Mucosa of rectum (tissue), 2 donors: Measurements from ENCODE around the gene TIMP1.
A peak's percentile ranks its signal among the peaks of the same experiment; 100 is the strongest.

Source experiments
- H3K27ac ChIP-seq, 2 donors: one replicate each; pipeline ENCODE4 v1.7.0; 2013; ENCODE audit warnings: inconsistent platforms in 2 of 2, low read depth in 2 of 2, low read length in 2 of 2
- H3K27me3 ChIP-seq, 2 donors: one replicate each; pipeline ENCODE4 v1.7.0; 2013; ENCODE audit warnings: low read length in 2 of 2; ENCODE audit not compliant: control insufficient read depth in 2 of 2, insufficient read depth in 2 of 2
- H3K36me3 ChIP-seq, 2 donors: one replicate each; pipeline ENCODE4 v1.7.0; 2013; ENCODE audit warnings: low read length in 2 of 2; ENCODE audit not compliant: control insufficient read depth in 2 of 2, insufficient read depth in 2 of 2
- H3K4me1 ChIP-seq, 2 donors: one replicate each; pipeline ENCODE4 v1.7.0; 2013; ENCODE audit warnings: low read length in 2 of 2, mild to moderate bottlenecking in 1 of 2; ENCODE audit not compliant: control insufficient read depth in 2 of 2, insufficient read depth in 2 of 2
- H3K4me3 ChIP-seq, 2 donors: one replicate each; pipeline ENCODE4 v1.7.0; 2013; ENCODE audit warnings: low read length in 2 of 2
- H3K9ac ChIP-seq, 2 donors: one replicate each; pipeline ENCODE4 v1.7.0; 2013; ENCODE audit warnings: low read length in 2 of 2, low read depth in 1 of 2, mild to moderate bottlenecking in 1 of 2
- H3K9me3 ChIP-seq, 2 donors: one replicate each; pipeline ENCODE4 v1.7.0; 2013; ENCODE audit warnings: low read length in 2 of 2; ENCODE audit not compliant: control insufficient read depth in 2 of 2
- donor health status: healthy.
- donor health status: Normal muscosa, but diverticular disease.

Gene TIMP1

DNA sequence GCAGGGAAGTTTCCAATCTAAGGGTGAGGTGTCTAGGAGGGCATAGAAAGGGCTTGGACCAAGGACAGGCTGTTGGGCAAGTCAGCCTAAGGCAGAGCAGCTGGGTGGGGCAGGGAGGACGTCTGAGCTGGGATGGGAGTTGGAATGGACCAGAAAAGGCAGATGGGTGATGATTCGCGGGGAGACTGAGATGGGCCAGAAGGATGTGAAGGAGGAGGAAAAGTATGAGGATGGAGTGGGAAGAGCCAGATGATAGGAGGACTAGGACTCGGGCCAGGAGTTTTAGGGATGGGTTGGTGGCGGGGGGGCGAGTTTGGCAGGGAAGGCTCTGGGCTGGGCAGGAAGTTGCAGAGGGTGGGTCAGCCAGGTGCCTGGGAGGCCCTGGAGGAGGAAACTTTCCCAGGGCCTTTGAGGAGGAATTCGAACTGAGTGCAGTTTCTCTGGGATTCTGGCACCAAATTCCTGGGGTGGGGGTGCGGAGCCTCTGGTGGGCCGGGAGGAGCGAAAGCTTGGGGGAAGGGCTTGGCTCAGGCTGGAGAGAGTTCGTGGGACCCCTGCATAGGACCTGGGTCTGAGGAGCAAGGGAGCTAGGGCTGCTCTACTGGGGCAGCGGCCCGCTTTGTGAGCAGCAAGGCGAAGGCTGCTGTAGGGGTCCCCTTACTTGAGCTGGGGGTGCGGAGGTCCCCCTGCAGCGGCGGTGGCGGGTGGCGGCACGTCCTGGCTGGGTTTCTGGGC lies 8.7 kb upstream of the TIMP1 start:
- peak overlapping the region; percentile 48 to 57 for H3K27ac ChIP-seq
- H3K9ac ChIP-seq, result peak overlapping the region; percentile 32 to 47
- H3K4me1 ChIP-seq, result no peaks in the 10 kb centered on the region
- no peak overlapping the region for H3K4me3 ChIP-seq
- H3K36me3 ChIP-seq, result peaks cover 4 to 16% of the 10 kb centered on the region in 2 donors
- H3K27me3 ChIP-seq, result no peaks in the 10 kb centered on the region
- no peaks in the 10 kb centered on the region for H3K9me3 ChIP-seq

DNA sequence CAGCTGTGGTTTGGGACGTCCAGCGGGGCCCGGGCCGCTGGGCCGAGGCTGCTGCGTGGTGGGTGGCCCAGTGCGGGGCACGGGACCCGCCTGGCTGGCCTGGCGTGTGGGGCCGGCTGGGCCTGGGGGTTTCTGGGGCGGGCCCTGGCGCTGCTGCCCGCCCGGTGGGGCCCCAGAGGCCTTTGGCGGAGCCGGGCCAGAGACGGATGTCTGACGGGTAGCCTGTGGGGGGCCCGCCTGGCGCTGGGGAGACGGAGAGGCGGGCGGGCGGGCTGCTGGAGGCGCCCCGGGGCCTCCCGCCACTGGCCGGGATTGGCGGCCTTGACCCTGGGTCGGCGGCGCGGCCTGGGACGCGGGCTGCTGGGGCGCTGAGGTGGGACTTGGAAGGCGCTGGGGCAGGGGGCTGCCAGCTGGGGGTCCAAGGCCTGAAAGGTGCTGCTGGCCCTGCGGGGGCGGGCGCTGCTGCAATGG lies 8.1 kb upstream of the TIMP1 start:
- Histone ChIP-seq H3K27me3 (no peaks in the 10 kb centered on the region), H3K4me1 (no peaks in the 10 kb centered on the region), H3K9ac (peak overlapping the region in 1 of 2 donors; percentile 47), H3K4me3 (peak overlapping the region in 1 of 2 donors; percentile 18), H3K27ac (peak overlapping the region; percentile 48 to 57), H3K9me3 (no peaks in the 10 kb centered on the region), H3K36me3 (peaks cover 0 to 14% of the 10 kb centered on the region in 2 donors)

DNA sequence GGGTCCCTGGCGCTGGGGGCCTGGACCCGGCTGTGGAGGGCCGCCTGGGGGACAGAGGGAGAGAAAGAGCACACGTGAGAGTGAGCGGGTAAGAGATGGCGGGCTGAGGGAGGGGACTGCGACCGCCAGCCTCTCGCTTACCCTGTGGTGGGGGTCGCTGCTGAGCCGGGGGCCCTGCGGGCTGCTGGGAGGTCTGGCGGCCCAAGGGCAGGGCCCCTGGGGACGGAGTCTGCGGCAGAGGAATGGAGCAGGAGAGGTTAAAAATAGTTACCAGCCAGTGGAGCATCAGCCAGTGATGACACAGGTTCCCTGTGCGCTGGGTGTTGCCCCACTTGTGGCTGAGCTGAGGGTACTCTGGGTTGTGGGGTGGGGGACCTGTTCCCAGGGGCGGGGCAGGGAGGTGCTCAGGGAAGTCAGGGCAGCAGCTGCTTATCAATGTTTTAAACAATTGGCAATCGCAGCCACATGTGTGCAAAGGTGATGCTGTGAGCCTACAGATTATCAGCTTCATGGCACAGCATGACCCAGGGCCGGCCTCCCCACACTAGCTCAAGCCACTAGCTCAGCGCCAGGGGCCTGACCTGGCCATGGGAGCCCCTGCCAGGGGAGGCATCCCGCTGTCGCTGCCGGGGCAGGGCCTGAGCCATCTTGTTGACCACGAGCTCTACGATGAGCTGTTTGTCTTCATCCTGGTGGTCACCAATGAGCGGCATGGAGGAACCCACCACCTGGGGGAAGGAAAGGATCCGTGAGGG lies 7.5 kb upstream of the TIMP1 start:
- H3K9ac ChIP-seq, result no peak overlapping the region
- H3K36me3 ChIP-seq, result peaks cover 0 to 11% of the 10 kb centered on the region in 2 donors
- peak overlapping the region in 1 of 2 donors; percentile 18 for H3K4me3 ChIP-seq
- H3K27me3 ChIP-seq, result no peaks in the 10 kb centered on the region
- H3K9me3 ChIP-seq, result no peaks in the 10 kb centered on the region
- H3K4me1 ChIP-seq, result no peaks in the 10 kb centered on the region
- H3K27ac ChIP-seq, result peak overlapping the region in 1 of 2 donors; percentile 48

DNA sequence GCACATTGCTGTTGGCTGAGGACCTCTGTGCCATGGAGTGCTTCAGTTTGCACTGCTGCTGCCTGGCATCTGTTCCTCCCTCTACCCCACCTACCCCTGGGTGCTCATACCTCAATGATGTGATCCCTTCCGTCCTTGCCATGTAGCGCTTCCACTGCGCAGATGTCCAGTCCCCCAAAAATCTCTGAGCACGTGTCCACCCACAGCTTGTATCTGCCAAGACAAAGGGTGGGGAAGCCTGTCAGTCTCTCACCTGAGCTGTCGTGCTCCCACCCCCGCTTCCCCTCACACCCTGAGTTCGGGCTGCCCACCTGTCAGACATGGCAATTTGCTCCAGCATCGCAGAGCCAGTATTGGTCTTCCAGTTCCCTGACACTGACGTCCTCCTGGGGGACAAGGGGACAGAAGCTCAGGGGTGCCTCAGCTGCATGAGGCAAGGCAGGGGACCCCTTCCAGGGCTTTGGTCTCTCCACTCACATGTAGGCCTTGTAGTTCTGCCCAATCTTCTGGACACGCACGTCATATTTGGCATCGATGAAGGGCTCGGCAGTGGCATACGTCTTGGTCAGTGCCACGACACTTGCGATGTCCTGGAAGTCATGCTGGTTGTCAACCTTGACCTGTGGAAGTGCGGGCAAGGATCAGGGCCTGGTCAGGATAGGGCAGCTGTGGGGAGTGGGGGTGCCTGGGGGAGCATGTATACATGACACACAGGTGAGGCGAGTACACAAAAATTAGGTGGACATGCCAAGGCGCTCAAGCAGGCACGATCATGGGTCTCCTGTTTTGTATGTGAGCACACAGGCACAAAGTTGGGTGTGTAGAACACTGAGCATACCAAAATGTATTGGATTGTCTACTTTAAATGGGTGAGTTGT lies 6.0 kb upstream of the TIMP1 start:
- Histone ChIP-seq H3K4me3 (no peak overlapping the region), H3K4me1 (no peaks in the 10 kb centered on the region), H3K36me3 (peaks cover 0 to 6% of the 10 kb centered on the region in 2 donors), H3K9me3 (no peaks in the 10 kb centered on the region), H3K9ac (no peak overlapping the region), H3K27ac (no peak overlapping the region), H3K27me3 (no peaks in the 10 kb centered on the region)

DNA sequence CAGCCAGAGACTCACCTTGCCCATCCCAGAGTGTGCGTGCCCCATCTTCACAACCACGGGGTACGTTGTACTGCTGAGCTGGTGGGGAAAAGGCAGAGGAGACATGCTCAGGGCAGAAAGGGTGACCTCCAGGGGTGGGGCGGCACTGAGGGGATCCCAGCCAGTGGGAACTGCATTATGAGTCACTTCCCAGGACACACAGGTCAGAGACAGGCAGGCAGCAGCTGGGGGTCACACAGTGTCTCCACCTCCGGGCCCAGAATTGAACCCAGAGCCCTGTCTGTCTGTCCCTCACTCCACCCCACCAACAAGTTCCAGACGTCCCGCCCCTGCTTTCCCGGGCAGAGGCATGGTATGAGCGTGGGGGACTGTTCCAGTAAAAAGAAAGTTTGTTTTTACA lies 4.8 kb upstream of the TIMP1 start:
- no peaks in the 10 kb centered on the region for H3K27me3 ChIP-seq
- H3K9ac ChIP-seq, result no peak overlapping the region
- peaks cover 0 to 4% of the 10 kb centered on the region in 2 donors for H3K4me1 ChIP-seq
- no peaks in the 10 kb centered on the region for H3K36me3 ChIP-seq
- no peaks in the 10 kb centered on the region for H3K9me3 ChIP-seq
- H3K27ac ChIP-seq, result no peak overlapping the region
- no peak overlapping the region for H3K4me3 ChIP-seq

DNA sequence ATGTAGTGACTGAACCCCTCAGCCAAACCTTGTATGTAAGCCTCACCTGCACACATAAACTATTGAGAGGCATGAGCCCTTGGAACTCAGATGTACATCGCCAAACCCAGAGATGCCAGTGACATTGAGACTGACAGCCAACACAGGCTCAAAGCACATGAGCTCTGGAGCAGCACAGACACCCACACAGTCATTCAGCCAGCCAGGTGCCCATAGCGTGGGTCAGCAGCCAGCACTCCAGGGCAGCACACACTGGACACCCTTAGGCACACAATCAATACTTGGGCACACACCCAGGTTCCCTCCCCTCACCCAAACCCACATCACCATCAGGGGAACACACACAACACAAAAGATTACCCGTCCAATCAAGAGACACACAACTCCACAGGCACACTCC lies 4.3 kb upstream of the TIMP1 start:
- no peak overlapping the region for H3K9ac ChIP-seq
- H3K27ac ChIP-seq, result no peak overlapping the region
- peaks cover 0 to 4% of the 10 kb centered on the region in 2 donors for H3K4me1 ChIP-seq
- no peaks in the 10 kb centered on the region for H3K27me3 ChIP-seq
- no peak overlapping the region for H3K4me3 ChIP-seq
- no peaks in the 10 kb centered on the region for H3K36me3 ChIP-seq
- H3K9me3 ChIP-seq, result no peaks in the 10 kb centered on the region

DNA sequence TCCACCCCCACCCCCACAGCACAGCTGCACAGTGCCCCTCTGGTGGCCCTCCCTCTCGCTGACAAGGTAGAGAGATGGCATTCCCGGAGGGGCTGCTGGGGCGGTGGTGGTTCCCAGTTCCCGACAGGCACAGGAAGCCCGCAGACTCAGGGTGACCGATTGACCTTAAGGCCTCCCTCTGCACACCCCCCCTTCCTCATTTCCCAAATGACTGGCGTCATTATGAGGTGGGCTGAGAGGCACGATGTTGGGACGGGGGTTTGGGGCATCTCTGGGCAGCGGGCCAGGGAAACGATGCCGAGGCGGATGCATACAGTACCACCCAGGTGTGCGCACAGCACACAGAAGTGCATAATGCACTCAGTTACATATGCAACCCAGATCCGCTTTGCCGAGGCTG lies 3.5 kb upstream of the TIMP1 start:
- Histone ChIP-seq H3K4me1 (peaks cover 0 to 4% of the 10 kb centered on the region in 2 donors), H3K27me3 (no peaks in the 10 kb centered on the region), H3K9me3 (no peaks in the 10 kb centered on the region), H3K4me3 (no peak overlapping the region), H3K36me3 (no peaks in the 10 kb centered on the region), H3K9ac (no peak overlapping the region), H3K27ac (no peak overlapping the region)

DNA sequence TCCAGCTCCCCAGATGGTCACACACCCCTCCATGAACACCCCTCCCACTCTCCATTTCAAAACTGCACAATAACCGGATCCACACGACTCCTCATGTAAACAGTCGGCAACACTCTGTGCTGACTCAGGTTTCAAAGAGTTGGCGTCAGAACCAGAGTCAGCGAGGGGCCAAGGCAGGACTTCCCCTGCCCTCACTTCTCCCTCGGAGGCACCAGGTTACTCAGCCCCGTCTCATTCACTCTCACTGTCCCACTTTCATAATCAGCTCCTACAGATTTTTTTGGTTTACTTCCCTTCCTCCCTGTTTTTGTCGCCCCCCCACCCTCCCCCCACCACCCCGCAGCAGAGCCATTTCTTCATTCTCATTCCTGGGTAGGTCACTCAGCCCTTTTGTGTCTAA lies 2.7 kb upstream of the TIMP1 start:
- Histone ChIP-seq H3K9me3 (no peaks in the 10 kb centered on the region), H3K9ac (no peak overlapping the region), H3K4me3 (no peak overlapping the region), H3K36me3 (no peaks in the 10 kb centered on the region), H3K27ac (no peak overlapping the region), H3K4me1 (peaks cover 0 to 4% of the 10 kb centered on the region in 2 donors), H3K27me3 (no peaks in the 10 kb centered on the region)

DNA sequence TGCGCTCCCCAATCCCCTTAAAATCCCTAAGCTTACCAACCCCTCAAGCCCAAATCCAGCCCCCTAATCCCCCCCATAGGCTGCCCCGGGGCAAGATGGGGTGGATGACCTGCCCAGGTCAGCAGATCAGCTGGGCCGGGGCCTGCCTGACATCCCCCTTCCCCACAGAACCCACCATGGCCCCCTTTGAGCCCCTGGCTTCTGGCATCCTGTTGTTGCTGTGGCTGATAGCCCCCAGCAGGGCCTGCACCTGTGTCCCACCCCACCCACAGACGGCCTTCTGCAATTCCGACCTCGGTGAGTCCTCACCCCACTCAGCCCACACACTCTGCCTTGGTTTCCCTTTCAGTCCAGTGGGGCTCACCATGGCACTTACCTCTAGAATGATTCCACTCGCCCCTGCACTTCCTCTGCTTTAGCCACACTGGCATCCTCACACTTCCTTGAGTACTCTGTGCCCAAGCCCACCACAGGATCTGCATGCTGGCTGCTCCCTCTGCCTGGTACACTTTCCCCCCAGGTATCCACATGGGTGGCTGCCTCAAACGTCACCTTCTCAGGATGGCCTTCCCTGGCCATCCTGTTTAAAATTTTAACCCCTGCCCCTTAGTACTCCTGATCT lies 1.1 kb downstream of the TIMP1 start:
- H3K36me3 ChIP-seq, result no peaks in the 10 kb centered on the region
- H3K4me3 ChIP-seq, result peak overlapping the region in 1 of 2 donors; percentile 20
- no peak overlapping the region for H3K9ac ChIP-seq
- H3K27ac ChIP-seq, result no peak overlapping the region
- no peaks in the 10 kb centered on the region for H3K9me3 ChIP-seq
- H3K27me3 ChIP-seq, result peaks cover 0 to 4% of the 10 kb centered on the region in 2 donors
- peaks cover 0 to 4% of the 10 kb centered on the region in 2 donors for H3K4me1 ChIP-seq
